ENCODE data around the gene CCIN. TPM values are rescaled to one million over a fixed set of nuclear protein-coding genes. Genes with fewer than 3 reads are reported as not detected.

The CCIN gene
- polyA plus RNA-seq, 2 of the 4 experiments (the other 2 are of a cell fraction): not detected

DNA sequence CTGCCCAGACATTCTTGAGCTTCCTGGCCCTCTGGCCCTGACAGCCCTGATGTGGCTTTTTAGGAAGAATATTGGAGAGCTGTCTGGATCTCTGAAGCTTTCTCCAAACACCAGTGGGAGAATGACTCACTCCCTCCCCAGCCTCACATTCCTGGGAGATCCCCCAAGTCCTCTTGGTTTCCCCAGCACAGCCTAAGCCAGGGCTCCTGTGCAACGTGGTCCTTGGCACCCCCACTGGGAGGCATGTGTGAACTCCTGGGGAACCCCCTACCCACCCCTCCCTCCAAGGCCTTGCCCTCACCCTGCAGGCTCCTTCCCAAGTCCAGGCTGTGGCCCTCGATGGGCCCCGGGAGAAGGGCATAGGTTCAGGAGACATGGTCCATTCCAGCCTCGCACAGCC, 20.0 kb upstream of the CCIN start:
- H3K4me3 ChIP-seq: 0 out of 3 replicates have a peak overlapping the region, but pooled peaks have one; percentile 7
- peaks cover 12% of the 10 kb centered on the region; the same call in 2 of the 3 replicates for H3K9me3 ChIP-seq
- ChIA-PET POLR2A (interaction anchor here (0.9 to 1.9 kb wide), 5 partner anchors 12 to 335 kb away, joined by 3 to 19 read pairs (median 10); partner anchors contain the start of genes CLTA, GLIPR2 and HINT2), CTCF (interaction anchor here (0.8 to 3.7 kb wide), 13 partner anchors 10 to 141 kb away, joined by 3 to 36 read pairs (median 4); partner anchors contain the start of genes CCIN and GLIPR2)
- DNase-seq (ENCODE audit: low read depth in 1 of 2, low spot score in 1 of 2) (no peak), FAIRE-seq (no peak), ATAC-seq (peak; percentile 44 to 56; a peak in 4 of 6 replicates)
- H3K4me2 ChIP-seq: peak overlapping the region; percentile 75
- peak overlapping the region; percentile 64 to 82 for H3K27ac ChIP-seq
- no peak for TF ChIP-seq HOXA7 (CRISPR knock-in tag; IDR thresholded peaks at IDR 0.05)
- TF ChIP-seq HOXB13 (CRISPR knock-in tag; IDR thresholded peaks at IDR 0.05; ENCODE audit: low read depth): no peak
- TF ChIP-seq EHF (CRISPR knock-in tag; IDR thresholded peaks at IDR 0.05): no peak
- TF ChIP-seq, protein P1, sequence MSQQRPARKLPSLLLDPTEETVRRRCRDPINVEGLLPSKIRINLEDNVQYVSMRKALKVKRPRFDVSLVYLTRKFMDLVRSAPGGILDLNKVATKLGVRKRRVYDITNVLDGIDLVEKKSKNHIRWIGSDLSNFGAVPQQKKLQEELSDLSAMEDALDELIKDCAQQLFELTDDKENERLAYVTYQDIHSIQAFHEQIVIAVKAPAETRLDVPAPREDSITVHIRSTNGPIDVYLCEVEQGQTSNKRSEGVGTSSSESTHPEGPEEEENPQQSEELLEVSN (IDR thresholded peaks at IDR 0.05; ENCODE audit: borderline replicate concordance, low read depth): no peak
- peaks cover 27% of the 10 kb centered on the region for H3K4me1 ChIP-seq
- 63% methylated on average over 3 of the region's 4 CpGs for WGBS (ENCODE audit: missing lambda C conversion rate)

DNA sequence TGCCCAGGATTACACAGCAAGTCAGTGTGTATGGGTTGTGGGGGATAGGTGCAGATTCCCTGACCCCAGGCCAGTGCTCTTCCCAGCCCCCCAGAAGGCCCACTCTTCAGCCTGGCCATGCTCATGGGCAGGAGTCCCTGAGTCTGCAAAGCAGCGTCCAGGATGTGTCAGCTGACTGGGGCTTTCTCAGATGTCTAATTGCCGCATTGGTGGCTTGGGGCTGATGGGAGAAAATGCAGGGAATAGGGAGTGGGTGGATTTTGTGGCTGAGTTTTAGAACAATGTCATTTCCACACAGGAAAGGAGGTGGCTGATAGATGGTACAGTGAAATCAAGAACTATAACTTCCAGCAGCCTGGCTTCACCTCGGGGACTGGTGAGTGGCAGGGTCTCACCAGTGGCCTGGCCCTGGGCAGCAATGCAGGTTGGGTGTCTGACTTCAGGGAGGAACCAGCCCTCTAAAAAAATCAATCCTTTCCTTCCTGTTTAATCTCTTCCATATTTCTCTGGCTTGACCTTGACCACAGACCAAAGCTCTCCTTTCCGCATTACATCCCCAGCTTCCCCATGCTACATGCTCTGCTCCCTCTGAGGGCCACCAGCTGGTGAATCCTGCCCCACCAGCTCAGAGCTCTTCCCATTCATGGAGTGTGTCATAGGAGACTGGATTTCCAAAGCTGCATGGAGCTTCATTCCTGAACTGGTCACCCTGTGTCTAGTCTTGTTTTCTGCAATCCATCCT, 18.4 kb upstream of the CCIN start:
- 93% methylated on average over 4 of the region's 4 CpGs for WGBS (ENCODE audit: missing lambda C conversion rate)
- peak overlapping the region in 1 of 2 experiments; percentile 82; a peak in 3 of 6 replicates for H3K27ac ChIP-seq
- peaks cover 5% of the 10 kb centered on the region; the same call in 2 of the 3 replicates for H3K9me3 ChIP-seq
- DNase-seq (ENCODE audit: low read depth in 1 of 2, low spot score in 1 of 2) (no peak), FAIRE-seq (no peak), ATAC-seq (0 out of 6 replicates have a peak, but pooled peaks of 1 of the 2 experiments have one; percentile 9)
- H3K4me2 ChIP-seq: no peak overlapping the region
- ChIA-PET POLR2A (interaction anchor here (1.6 to 1.7 kb wide), 2 partner anchors 13 to 40 kb away, joined by 5 to 6 read pairs; partner anchors contain the start of gene CLTA), CTCF (interaction anchor here (0.6 to 4.1 kb wide), 7 partner anchors 9 to 85 kb away, joined by 3 to 45 read pairs (median 7); no protein-coding TSS in a partner anchor)
- no peak overlapping the region for H3K4me3 ChIP-seq
- peaks cover 36% of the 10 kb centered on the region for H3K4me1 ChIP-seq
- TF ChIP-seq ZC3H11A (IDR thresholded peaks at IDR 0.05): no peak
- no peak for TF ChIP-seq CEBPB (IDR thresholded peaks at IDR 0.05)
- TF ChIP-seq FOSL2 (IDR thresholded peaks at IDR 0.05): no peak
- no peak for TF ChIP-seq FOSL2 (CRISPR knock-in tag; IDR thresholded peaks at IDR 0.05)
- TF ChIP-seq, protein P2, sequence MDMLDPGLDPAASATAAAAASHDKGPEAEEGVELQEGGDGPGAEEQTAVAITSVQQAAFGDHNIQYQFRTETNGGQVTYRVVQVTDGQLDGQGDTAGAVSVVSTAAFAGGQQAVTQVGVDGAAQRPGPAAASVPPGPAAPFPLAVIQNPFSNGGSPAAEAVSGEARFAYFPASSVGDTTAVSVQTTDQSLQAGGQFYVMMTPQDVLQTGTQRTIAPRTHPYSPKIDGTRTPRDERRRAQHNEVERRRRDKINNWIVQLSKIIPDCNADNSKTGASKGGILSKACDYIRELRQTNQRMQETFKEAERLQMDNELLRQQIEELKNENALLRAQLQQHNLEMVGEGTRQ (IDR thresholded peaks at IDR 0.05): no peak
- TF ChIP-seq RFX5 (IDR thresholded peaks at IDR 0.05): no peak
- TF ChIP-seq POLR2AphosphoS2 (conservative IDR thresholded peaks at IDR 0.05; ENCODE audit: low read length): no peak
- TF ChIP-seq, protein P3, sequence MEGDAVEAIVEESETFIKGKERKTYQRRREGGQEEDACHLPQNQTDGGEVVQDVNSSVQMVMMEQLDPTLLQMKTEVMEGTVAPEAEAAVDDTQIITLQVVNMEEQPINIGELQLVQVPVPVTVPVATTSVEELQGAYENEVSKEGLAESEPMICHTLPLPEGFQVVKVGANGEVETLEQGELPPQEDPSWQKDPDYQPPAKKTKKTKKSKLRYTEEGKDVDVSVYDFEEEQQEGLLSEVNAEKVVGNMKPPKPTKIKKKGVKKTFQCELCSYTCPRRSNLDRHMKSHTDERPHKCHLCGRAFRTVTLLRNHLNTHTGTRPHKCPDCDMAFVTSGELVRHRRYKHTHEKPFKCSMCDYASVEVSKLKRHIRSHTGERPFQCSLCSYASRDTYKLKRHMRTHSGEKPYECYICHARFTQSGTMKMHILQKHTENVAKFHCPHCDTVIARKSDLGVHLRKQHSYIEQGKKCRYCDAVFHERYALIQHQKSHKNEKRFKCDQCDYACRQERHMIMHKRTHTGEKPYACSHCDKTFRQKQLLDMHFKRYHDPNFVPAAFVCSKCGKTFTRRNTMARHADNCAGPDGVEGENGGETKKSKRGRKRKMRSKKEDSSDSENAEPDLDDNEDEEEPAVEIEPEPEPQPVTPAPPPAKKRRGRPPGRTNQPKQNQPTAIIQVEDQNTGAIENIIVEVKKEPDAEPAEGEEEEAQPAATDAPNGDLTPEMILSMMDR (IDR thresholded peaks at IDR 0.05): no peak

DNA sequence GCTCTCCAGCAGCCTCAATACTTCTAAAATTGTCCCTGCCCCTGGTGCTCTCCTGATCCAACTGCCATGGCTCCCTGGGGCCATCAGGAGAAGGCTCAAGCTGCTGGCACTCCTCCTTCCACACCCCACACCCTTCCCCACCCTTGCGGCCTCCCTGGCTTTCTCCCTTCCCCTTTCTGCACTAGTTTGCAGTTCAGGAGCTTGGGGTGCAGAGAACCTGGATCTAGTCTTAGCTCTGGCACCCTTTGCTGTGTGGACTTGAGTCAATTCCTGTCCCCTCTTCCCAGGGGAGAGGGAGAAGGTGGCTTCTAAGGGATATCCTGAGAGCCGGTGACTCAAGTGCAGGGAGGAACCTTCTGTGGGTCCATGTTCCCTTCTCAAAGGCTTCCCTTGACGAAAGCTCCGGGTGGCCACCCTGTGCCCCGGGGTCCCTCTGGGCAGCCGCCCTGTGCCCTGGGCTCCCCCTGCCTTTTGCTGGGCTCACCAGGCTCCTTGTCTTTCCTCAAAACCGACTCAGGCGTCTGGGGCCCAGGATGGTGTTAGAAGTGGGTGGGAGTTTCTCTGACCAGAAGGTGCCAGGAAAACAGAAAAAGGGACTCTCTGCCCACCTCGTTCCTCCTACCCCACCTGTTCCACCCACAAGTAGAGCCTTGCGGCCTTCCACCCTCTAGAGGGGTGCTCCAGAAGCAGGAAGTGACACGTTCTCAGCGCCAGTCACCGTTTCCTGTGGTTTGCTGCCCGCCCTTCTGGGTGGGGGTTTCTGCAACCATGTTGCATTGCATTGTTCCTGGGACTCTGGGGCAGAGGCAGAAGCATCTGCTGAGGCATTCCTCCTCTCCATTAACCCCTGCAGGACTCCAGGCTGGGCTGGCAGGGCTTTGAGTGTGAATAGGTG, 17.6 kb upstream of the CCIN start:
- no peak for FAIRE-seq
- CTCF ChIA-PET: interaction anchor here (0.6 to 4.1 kb wide), 6 partner anchors 10 to 84 kb away, joined by 3 to 45 read pairs (median 5); no protein-coding TSS in a partner anchor

More for the DNA sequence above, 17.6 kb upstream of the CCIN start:
- ATAC-seq (no peak), DNase-seq (ENCODE audit: low read depth in 1 of 2, low spot score in 1 of 2) (no peak)
- no peak overlapping the region for H3K4me2 ChIP-seq
- POLR2A ChIA-PET: interaction anchor here (1.6 to 1.7 kb wide), 2 partner anchors 13 to 39 kb away, joined by 5 to 6 read pairs; partner anchors contain the start of gene CLTA
- H3K4me3 ChIP-seq: no peak overlapping the region
- WGBS (ENCODE audit: missing lambda C conversion rate): 91% methylated on average over 14 of the region's 14 CpGs
- TF ChIP-seq, protein P3 (IDR thresholded peaks at IDR 0.05): no peak
- TF ChIP-seq HOXA7 (CRISPR knock-in tag; IDR thresholded peaks at IDR 0.05) (no peak), TFCP2L1 (CRISPR knock-in tag; IDR thresholded peaks at IDR 0.05) (no peak), BHLHE40 (IDR thresholded peaks at IDR 0.05; ENCODE audit: low read depth, low read length) (no peak), EHMT2 (IDR thresholded peaks at IDR 0.05; ENCODE audit: low read depth) (no peak), SMC3 (IDR thresholded peaks at IDR 0.05) (no peak), NPAS2 (CRISPR knock-in tag; IDR thresholded peaks at IDR 0.05; ENCODE audit: borderline replicate concordance) (no peak), FOSB (CRISPR knock-in tag; IDR thresholded peaks at IDR 0.05) (no peak), ZSCAN20 (CRISPR knock-in tag; IDR thresholded peaks at IDR 0.05) (no peak)
- TF ChIP-seq, protein P4, sequence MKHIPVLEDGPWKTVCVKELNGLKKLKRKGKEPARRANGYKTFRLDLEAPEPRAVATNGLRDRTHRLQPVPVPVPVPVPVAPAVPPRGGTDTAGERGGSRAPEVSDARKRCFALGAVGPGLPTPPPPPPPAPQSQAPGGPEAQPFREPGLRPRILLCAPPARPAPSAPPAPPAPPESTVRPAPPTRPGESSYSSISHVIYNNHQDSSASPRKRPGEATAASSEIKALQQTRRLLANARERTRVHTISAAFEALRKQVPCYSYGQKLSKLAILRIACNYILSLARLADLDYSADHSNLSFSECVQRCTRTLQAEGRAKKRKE (CRISPR knock-in tag; IDR thresholded peaks at IDR 0.05; ENCODE audit: low read depth): no peak
- peaks cover 3% of the 10 kb centered on the region for H3K9me3 ChIP-seq
- H3K27ac ChIP-seq: peak overlapping the region in 1 of 2 experiments; percentile 82; a peak in 2 of 6 replicates
- H3K4me1 ChIP-seq: peaks cover 36% of the 10 kb centered on the region
